Measurements from ENCODE around the gene FAT1.

GRCh38 chr4:186717556-186717955 lies 6.1 kb downstream of the FAT1 start:
- TF ChIP-seq, protein P1, sequence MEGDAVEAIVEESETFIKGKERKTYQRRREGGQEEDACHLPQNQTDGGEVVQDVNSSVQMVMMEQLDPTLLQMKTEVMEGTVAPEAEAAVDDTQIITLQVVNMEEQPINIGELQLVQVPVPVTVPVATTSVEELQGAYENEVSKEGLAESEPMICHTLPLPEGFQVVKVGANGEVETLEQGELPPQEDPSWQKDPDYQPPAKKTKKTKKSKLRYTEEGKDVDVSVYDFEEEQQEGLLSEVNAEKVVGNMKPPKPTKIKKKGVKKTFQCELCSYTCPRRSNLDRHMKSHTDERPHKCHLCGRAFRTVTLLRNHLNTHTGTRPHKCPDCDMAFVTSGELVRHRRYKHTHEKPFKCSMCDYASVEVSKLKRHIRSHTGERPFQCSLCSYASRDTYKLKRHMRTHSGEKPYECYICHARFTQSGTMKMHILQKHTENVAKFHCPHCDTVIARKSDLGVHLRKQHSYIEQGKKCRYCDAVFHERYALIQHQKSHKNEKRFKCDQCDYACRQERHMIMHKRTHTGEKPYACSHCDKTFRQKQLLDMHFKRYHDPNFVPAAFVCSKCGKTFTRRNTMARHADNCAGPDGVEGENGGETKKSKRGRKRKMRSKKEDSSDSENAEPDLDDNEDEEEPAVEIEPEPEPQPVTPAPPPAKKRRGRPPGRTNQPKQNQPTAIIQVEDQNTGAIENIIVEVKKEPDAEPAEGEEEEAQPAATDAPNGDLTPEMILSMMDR (conservative IDR thresholded peaks at IDR 0.05; ENCODE audit: low read depth, low read length) = no peak
- TF ChIP-seq EZH2 (IDR thresholded peaks at IDR 0.05; ENCODE audit: borderline replicate concordance, low read depth, low read length, poor library complexity, severe bottlenecking) = no peak

All from A673 (cell line).